ENCODE results near the gene CERS6.

Gene CERS6

GRCh38 chr2:168536925-168537466 is 80.9 kb downstream of the CERS6 start:
- no peak for DNase-seq

DNA sequence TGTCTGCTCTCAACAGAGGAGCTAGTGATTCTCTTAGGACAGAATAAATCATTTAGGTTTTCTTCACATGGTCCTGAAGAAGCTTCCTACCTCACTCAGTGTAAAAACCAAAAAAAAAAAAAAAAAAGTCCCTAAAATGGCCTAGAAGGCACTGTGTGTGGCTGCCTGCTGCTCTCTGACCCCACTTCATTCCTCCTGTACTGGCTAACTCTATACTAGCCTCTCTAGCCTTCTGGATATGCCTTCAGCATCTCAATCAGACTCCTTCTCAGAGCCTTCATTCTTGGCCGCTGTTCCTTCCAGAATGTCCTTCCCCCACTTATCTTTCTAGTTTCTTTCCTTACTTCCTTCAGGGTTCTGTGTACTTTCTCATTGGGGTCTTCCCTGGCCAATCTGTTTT is 82.1 kb downstream of the CERS6 start:
- DNase-seq = no peak

DNA sequence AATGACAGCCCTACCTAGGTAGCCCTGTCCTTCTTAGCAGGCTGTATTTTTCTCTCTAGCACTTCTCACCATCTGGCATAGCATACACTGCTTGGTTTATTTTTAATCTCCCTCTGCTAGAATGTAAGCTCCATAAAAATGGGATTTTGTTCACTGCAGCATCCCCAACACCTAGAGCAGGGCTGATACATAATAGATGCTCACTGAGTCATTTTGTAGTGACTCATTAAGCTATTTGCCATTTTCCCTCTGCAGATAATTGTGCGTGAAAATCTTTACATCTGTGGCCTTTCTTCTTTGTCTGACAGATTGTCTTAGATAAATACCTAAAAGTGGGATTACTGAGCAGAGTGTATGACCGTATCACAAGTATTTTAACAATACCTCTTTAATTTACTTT is 82.5 kb downstream of the CERS6 start:
- DNase-seq = no peak

DNA sequence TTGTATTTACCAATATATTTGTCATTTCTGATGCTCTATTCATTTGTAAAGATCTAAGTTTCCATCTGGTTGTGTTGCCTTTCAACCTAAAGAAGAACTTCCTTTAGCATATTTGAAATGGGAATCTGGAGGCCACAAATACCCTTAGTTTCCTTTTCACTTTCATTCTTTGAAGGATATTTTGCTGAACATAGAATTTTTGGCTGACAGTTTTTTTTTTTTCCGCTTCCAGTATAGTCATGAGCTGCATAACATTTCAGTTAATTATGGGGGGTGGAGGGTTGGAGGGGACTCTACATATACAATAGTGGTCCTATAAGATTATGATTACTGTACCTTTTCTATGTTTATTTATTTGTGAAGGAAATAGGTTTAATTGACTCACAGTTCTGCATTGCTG is 83.9 kb downstream of the CERS6 start:
- DNase-seq = no peak

GRCh38 chr2:168541858-168542257 is 85.8 kb downstream of the CERS6 start:
- no peak for DNase-seq

DNA sequence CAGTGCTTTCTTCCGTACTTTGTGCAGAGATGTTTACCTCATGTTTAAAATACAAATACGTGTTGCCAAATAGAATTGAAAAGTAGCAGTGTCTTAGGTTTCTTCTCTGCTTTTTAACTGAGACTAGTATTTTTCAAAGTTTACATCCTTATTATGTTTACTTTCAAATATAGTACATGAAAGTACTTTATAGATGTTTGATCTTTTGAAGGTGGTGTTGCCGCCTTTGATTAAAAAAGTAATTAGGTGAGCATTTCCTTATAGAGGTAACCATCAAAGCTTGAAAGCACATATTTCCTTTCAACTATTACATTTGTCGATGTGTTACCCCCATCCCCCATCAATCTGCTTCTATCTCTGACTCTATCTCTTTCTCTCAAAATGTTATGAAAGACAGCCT is 87.0 kb downstream of the CERS6 start:
- DNase-seq = no peak

DNA sequence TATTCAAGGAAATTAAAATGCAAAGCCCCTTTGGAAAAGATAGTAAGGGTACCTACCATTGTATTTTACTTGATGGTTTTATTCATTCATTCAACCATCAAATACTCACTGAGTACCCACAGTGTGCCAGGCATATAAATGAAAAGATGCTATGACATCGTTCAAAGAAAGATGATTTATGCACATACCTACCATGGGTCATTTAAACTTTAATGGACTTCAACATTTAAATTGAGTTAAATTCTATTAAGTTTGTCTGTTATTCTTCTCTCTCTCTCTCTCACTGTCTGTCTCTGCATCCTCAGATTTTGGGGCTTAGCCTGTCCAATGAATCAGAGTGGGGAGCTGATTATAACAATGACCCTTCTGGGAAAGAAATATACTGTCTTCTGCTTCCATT is 87.9 kb downstream of the CERS6 start:
- no peak for DNase-seq

- no peak for DNase-seq
These were observed 89.5 kb downstream of the CERS6 start for GRCh38 chr2:168545439-168546082.

- no peak for DNase-seq
These were observed 94.6 kb downstream of the CERS6 start for GRCh38 chr2:168550670-168551069.

DNA sequence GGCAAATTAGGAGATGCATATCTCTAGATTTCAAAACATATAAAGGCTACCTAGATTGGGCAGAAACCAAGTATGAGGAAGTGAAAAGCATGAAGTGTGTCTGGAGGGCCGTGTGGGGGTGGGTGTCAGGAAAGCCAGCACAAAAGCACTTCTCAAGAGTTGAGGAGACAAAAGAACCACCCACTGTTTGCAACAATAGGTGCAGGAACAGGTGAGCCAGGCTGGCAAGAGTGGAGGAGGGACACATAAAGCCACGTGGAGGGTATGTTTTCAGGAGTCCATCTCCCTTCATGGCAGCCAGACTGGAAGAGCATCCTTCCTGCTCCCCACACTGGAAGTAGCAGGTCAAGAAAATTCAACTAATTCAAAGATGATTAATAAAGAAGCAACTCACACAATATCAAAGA is 96.4 kb downstream of the CERS6 start:
- DNase-seq = peak; percentile 35

GRCh38 chr2:168555283-168555682 is 99.2 kb downstream of the CERS6 start:
- DNase-seq = no peak

DNA sequence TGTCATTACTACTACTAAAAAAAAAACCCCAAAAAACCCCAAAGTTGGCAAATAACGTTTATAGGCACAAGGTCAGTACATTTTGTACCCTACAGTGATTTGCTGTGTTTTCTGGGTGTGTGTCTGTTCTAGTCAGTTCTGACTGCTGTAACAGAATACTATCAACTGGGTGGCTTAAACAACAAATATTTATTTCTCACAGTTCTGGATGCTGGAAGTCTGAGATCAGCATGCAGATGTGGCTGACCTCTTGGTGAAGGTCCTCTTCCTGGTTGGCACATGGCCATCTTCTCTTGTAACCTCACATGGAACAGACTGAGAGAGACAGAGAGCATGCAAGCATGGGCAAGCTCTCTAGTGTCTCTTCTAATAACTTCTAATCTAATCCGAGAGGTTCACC is 103.1 kb downstream of the CERS6 start:
- DNase-seq = no peak

GRCh38 chr2:168560817-168561499 is 104.9 kb downstream of the CERS6 start:
- DNase-seq = no peak

DNA sequence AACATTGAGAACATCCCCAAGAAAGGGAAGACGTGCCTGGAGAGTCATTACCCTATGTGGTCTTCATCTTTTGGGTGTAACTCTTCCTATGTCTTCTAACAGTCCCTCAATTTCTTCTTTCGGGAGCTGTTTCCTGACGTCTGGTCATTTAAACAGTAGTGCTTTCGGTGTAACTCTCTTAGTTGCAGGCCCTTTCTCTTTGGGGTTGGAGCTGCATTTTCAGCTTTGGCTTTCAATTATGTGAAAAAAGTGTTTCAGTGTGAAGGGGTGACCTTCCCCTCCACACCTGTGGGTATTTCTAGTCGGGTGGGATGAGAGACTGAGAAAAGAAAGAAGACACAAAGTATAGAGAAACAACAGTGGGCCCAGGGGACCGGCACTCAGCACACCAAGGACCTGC is 105.9 kb downstream of the CERS6 start:
- no peak for DNase-seq

GRCh38 chr2:168562971-168563370 is 106.9 kb downstream of the CERS6 start:
- no peak for DNase-seq

- no peak for DNase-seq
These were observed 108.6 kb downstream of the CERS6 start for GRCh38 chr2:168564641-168565040.

GRCh38 chr2:168565112-168565511 is 109.0 kb downstream of the CERS6 start:
- DNase-seq = no peak

GRCh38 chr2:168565512-168565911 is 109.4 kb downstream of the CERS6 start:
- no peak for DNase-seq

GRCh38 chr2:168566974-168567665 is 111.0 kb downstream of the CERS6 start:
- DNase-seq = no peak

- DNase-seq = no peak
These were observed 111.8 kb downstream of the CERS6 start for GRCh38 chr2:168567836-168568235.

DNA sequence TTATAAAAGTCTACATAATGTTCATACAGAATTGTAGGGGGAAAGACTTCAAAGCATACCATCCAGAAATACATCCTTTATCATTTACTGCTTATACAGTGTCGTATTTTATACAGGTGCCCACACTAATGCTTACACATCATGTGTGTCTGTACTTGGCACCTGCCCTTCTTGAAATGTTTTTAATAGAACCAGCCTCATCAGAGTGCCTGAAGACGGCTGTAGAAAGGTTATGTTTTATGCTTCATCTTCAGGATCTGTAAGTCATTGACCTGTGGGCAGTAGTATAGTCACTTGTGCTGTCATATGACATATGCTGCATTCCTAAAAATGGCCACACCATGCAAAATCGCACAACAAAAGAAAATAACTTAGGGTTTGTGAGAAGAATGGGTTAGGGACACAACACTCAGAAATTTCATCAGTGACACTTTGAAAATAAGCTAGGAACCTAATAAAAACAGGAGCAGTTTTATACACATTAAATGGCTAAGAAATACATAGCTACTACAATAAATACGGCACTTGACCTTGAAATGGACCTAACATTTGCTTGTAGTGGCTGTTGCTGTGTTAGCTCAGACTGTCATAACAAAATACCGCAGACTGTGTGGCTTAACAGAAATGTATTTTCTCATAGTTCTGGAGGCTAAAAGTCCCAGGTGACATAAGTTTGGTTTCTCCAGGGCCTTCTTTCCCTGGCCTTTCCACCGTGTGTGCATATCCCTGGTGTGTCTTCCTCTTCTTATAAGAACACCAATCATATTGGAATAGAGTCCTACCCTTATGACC is 112.6 kb downstream of the CERS6 start:
- DNase-seq = no peak

DNA sequence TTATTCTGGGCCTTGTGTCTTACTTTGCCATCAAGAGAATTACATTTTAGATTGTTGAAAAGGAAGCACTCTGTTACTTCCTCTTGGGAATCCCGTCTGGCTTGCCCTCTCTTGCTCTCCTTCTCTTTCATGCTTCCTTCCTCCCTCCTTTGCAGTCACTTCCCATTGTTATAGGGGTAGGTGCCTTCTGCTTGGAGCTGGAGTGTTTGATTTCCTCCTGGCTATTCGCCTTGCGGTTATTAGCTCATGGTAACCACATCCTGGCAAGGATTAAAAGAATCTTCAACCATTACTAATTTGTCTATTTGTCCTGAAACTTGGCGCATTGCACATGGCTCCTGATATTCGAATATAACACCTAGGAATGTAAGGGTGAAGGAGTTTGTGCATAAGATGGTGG is 115.0 kb downstream of the CERS6 start:
- DNase-seq = no peak
